ENCODE measurements around the gene NCOA3.

DNA sequence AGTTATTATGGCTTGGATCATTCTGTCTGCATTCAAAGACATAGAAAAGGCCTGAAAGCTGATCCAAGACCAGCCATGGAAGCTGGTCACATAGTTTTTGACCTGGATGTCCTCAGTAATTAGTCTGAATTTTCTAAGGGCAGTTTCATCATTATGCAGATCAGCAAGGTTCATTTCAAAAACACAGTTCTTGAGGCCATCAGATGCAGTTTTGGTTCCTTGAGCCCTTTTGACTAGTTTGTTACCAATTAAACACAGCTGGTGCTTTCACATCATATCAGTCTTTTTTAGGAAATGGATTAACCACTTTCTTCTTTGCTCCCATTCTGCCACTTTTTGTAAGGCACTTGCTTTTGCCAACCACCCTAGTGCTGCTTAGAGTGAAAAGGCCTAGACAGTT is 129.4 kb downstream of the NCOA3 start:
- TF ChIP-seq, protein P1, sequence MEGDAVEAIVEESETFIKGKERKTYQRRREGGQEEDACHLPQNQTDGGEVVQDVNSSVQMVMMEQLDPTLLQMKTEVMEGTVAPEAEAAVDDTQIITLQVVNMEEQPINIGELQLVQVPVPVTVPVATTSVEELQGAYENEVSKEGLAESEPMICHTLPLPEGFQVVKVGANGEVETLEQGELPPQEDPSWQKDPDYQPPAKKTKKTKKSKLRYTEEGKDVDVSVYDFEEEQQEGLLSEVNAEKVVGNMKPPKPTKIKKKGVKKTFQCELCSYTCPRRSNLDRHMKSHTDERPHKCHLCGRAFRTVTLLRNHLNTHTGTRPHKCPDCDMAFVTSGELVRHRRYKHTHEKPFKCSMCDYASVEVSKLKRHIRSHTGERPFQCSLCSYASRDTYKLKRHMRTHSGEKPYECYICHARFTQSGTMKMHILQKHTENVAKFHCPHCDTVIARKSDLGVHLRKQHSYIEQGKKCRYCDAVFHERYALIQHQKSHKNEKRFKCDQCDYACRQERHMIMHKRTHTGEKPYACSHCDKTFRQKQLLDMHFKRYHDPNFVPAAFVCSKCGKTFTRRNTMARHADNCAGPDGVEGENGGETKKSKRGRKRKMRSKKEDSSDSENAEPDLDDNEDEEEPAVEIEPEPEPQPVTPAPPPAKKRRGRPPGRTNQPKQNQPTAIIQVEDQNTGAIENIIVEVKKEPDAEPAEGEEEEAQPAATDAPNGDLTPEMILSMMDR (IDR thresholded peaks at IDR 0.05; ENCODE audit: low read length): no peak
- TF ChIP-seq EZH2 (IDR thresholded peaks at IDR 0.05; ENCODE audit: borderline replicate concordance, low read length): no peak

All from OCI-LY1 (cell line).